ENCODE data around the gene ATXN7L2.

Gene ATXN7L2

DNA sequence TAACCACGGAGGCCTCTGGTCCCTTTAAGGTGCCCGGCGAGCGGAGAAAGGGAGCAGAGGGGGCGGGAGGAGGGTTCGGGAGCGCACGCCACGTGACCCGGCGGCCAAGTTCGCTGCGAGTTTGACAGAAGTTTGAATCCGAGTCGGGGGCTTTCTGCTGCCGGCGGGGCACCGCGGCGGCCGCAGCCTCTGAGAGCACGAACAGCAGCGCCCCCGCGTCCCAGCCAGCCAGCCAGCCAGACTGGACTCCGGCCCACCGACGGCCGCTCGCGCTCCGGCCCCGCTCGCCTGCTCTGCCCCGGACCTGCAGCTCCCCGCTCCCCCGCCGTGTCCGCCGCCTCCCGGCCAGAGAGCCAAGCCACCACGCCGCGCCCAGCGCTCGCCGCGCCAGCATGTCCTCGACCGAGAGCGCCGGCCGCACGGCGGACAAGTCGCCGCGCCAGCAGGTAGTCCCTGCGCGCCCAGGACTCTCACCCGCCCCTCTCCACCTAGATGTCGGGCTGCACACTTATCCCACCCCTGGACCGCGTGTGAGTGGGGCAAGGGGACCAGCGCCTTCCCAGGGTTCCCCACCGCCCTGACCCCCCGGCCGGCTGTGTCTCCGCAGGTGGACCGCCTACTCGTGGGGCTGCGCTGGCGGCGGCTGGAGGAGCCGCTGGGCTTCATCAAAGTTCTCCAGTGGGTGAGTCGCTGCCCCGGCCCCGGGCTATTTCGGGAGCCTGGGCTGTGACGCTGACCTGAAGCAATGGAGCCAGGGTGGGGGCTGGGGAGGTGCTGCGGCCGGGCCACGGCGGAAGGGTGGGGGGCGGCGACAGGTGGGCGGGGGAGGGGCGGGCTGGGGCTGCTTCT lies 17.0 kb upstream of the ATXN7L2 start, which contains the start of gene SYPL2 (continued):
- TF ChIP-seq ZNF138 (tag by site-specific recombination; IDR thresholded peaks at IDR 0.05; ENCODE audit: borderline replicate concordance) = no peak
- no peak for TF ChIP-seq ZNF707 (tag by site-specific recombination; IDR thresholded peaks at IDR 0.05)
- TF ChIP-seq, protein P1, sequence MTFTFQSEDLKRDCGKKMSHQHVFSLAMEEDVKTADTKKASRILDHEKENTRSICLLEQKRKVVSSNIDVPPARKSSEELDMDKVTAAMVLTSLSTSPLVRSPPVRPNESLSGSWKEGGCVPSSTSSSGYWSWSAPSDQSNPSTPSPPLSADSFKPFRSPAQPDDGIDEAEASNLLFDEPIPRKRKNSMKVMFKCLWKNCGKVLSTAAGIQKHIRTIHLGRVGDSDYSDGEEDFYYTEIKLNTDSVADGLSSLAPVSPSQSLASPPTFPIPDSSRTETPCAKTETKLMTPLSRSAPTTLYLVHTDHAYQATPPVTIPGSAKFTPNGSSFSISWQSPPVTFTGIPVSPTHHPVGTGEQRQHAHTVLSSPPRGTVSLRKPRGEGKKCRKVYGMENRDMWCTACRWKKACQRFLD (tag by site-specific recombination; IDR thresholded peaks at IDR 0.05) = no peak
- no peak for TF ChIP-seq ZNF404 (tag by site-specific recombination; IDR thresholded peaks at IDR 0.05)
- no peak for TF ChIP-seq ZNF221 (tag by site-specific recombination; IDR thresholded peaks at IDR 0.05; ENCODE audit: borderline replicate concordance)
- TF ChIP-seq, protein P2, sequence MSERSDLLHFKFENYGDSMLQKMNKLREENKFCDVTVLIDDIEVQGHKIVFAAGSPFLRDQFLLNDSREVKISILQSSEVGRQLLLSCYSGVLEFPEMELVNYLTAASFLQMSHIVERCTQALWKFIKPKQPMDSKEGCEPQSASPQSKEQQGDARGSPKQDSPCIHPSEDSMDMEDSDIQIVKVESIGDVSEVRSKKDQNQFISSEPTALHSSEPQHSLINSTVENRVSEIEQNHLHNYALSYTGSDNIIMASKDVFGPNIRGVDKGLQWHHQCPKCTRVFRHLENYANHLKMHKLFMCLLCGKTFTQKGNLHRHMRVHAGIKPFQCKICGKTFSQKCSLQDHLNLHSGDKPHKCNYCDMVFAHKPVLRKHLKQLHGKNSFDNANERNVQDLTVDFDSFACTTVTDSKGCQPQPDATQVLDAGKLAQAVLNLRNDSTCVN (tag by site-specific recombination; optimal IDR thresholded peaks at IDR 0.05) = peak; percentile 73
- no peak for TF ChIP-seq ZNF114 (tag by site-specific recombination; IDR thresholded peaks at IDR 0.05)
- TF ChIP-seq ZNF311 (tag by site-specific recombination; IDR thresholded peaks at IDR 0.05; ENCODE audit: borderline replicate concordance) = no peak
- TF ChIP-seq YY1 (tag by site-specific recombination; IDR thresholded peaks at IDR 0.05) = no peak
- TF ChIP-seq KLF7 (tag by site-specific recombination; IDR thresholded peaks at IDR 0.05; ENCODE audit: borderline replicate concordance) = no peak
- TF ChIP-seq ZBTB1 (tag by site-specific recombination; IDR thresholded peaks at IDR 0.05) = no peak
- TF ChIP-seq GLI4 (tag by site-specific recombination; IDR thresholded peaks at IDR 0.05) = no peak
- TF ChIP-seq ZNF223 (tag by site-specific recombination; IDR thresholded peaks at IDR 0.05) = no peak
- TF ChIP-seq, protein P3, sequence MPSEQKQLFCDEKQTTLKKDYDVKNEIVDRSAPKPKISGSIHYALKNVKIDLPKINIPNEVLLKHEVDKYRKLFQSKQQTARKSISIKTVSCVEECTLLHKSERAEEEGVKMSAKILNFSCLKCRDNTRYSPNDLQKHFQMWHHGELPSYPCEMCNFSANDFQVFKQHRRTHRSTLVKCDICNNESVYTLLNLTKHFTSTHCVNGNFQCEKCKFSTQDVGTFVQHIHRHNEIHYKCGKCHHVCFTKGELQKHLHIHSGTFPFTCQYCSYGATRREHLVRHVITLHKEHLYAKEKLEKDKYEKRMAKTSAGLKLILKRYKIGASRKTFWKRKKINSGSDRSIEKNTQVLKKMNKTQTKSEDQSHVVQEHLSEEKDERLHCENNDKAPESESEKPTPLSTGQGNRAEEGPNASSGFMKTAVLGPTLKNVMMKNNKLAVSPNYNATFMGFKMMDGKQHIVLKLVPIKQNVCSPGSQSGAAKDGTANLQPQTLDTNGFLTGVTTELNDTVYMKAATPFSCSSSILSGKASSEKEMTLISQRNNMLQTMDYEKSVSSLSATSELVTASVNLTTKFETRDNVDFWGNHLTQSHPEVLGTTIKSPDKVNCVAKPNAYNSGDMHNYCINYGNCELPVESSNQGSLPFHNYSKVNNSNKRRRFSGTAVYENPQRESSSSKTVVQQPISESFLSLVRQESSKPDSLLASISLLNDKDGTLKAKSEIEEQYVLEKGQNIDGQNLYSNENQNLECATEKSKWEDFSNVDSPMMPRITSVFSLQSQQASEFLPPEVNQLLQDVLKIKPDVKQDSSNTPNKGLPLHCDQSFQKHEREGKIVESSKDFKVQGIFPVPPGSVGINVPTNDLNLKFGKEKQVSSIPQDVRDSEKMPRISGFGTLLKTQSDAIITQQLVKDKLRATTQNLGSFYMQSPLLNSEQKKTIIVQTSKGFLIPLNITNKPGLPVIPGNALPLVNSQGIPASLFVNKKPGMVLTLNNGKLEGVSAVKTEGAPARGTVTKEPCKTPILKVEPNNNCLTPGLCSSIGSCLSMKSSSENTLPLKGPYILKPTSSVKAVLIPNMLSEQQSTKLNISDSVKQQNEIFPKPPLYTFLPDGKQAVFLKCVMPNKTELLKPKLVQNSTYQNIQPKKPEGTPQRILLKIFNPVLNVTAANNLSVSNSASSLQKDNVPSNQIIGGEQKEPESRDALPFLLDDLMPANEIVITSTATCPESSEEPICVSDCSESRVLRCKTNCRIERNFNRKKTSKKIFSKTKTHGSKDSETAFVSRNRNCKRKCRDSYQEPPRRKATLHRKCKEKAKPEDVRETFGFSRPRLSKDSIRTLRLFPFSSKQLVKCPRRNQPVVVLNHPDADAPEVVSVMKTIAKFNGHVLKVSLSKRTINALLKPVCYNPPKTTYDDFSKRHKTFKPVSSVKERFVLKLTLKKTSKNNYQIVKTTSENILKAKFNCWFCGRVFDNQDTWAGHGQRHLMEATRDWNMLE (tag by site-specific recombination; conservative IDR thresholded peaks at IDR 0.05; ENCODE audit: low read depth) = no peak
- TF ChIP-seq ZNF658 (tag by site-specific recombination; IDR thresholded peaks at IDR 0.05) = no peak
- peak; percentile 40; the same call in 1 of the 2 replicates for TF ChIP-seq EGR2 (tag by site-specific recombination; IDR thresholded peaks at IDR 0.05; ENCODE audit: low read depth)
- TF ChIP-seq ZNF37A (tag by site-specific recombination; IDR thresholded peaks at IDR 0.05) = no peak
- no peak for TF ChIP-seq ZNF239 (tag by site-specific recombination; IDR thresholded peaks at IDR 0.05)
- no peak for TF ChIP-seq ZNF23 (tag by site-specific recombination; IDR thresholded peaks at IDR 0.05; ENCODE audit: borderline replicate concordance)
- no peak for TF ChIP-seq ZNF626 (tag by site-specific recombination; IDR thresholded peaks at IDR 0.05)
- no peak for TF ChIP-seq ZNF792 (tag by site-specific recombination; IDR thresholded peaks at IDR 0.05)
- TF ChIP-seq YY2 (tag by site-specific recombination; IDR thresholded peaks at IDR 0.05) = no peak
- peak; percentile 41; the same call in 1 of the 2 replicates for TF ChIP-seq SP3 (tag by site-specific recombination; IDR thresholded peaks at IDR 0.05)
- no peak for TF ChIP-seq HOXA7 (CRISPR knock-in tag; IDR thresholded peaks at IDR 0.05; ENCODE audit: borderline replicate concordance)
- no peak for TF ChIP-seq MYNN (tag by site-specific recombination; IDR thresholded peaks at IDR 0.05; ENCODE audit: borderline replicate concordance)
- no peak for TF ChIP-seq ZNF621 (tag by site-specific recombination; IDR thresholded peaks at IDR 0.05)
- TF ChIP-seq, protein P4, sequence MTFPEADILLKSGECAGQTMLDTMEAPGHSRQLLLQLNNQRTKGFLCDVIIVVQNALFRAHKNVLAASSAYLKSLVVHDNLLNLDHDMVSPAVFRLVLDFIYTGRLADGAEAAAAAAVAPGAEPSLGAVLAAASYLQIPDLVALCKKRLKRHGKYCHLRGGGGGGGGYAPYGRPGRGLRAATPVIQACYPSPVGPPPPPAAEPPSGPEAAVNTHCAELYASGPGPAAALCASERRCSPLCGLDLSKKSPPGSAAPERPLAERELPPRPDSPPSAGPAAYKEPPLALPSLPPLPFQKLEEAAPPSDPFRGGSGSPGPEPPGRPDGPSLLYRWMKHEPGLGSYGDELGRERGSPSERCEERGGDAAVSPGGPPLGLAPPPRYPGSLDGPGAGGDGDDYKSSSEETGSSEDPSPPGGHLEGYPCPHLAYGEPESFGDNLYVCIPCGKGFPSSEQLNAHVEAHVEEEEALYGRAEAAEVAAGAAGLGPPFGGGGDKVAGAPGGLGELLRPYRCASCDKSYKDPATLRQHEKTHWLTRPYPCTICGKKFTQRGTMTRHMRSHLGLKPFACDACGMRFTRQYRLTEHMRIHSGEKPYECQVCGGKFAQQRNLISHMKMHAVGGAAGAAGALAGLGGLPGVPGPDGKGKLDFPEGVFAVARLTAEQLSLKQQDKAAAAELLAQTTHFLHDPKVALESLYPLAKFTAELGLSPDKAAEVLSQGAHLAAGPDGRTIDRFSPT (tag by site-specific recombination; IDR thresholded peaks at IDR 0.05) = no peak
- TF ChIP-seq ZNF354C (tag by site-specific recombination; IDR thresholded peaks at IDR 0.05; ENCODE audit: borderline replicate concordance, low read depth) = no peak
- TF ChIP-seq, protein P5, sequence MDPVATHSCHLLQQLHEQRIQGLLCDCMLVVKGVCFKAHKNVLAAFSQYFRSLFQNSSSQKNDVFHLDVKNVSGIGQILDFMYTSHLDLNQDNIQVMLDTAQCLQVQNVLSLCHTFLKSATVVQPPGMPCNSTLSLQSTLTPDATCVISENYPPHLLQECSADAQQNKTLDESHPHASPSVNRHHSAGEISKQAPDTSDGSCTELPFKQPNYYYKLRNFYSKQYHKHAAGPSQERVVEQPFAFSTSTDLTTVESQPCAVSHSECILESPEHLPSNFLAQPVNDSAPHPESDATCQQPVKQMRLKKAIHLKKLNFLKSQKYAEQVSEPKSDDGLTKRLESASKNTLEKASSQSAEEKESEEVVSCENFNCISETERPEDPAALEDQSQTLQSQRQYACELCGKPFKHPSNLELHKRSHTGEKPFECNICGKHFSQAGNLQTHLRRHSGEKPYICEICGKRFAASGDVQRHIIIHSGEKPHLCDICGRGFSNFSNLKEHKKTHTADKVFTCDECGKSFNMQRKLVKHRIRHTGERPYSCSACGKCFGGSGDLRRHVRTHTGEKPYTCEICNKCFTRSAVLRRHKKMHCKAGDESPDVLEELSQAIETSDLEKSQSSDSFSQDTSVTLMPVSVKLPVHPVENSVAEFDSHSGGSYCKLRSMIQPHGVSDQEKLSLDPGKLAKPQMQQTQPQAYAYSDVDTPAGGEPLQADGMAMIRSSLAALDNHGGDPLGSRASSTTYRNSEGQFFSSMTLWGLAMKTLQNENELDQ (tag by site-specific recombination; IDR thresholded peaks at IDR 0.05; ENCODE audit: low read depth) = no peak
